Measurements from ENCODE around the gene CD74. TPM values are rescaled to one million over a fixed set of nuclear protein-coding genes. Genes with fewer than 3 reads are reported as not detected.

CD74 gene
- total RNA-seq, 1 donor from 2014 or later, result 15.7 TPM

DNA sequence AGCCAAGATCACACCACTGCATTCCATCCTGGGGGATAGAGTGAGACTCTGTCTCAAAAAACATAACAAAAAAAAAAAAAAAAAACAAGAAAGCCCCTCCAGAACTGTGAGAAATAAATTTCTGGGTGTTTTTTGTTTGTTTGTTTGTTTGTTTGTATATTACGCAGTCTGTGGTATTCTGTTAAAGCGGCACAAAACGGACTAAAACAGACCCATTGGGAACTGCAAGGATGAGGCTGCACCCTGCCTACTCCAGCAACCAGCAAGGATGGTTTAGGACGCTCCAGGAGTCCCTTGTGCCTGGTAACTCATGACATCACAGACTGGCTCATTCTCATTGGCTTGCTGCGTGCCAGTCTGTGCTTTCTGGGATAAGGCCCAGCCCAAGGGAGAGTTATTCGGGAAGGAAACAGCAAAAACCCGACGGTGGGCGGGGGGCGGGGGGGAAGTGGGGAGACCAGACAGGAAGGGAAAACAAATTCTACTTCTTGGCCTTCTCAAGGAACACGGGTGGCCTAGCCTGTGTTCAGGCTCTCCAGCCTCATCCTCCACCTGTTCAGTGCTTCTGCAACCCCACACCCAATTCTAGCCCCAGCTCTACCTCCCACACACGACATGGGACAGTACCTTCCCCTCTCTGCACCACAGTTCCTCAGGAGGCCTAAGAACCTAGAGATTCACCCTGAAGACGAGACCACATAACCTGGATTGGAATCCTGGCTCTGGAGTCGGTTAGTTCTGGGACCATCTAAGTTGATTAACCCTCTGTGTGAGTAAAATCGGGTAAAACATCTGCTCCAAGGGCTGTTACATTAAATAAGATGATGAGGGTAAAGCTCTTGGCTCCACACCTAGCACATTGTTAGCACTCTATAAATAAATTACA lies 2.8 kb downstream of the CD74 start:
- H3K27me3 ChIP-seq (ENCODE audit: insufficient read depth, low read length), result no peaks in the 10 kb centered on the region
- no peaks in the 10 kb centered on the region for H3K4me1 ChIP-seq (ENCODE audit: insufficient read depth, low read length)
- no peak overlapping the region for H2AFZ ChIP-seq (ENCODE audit: low read depth, low read length)
- H4K20me1 ChIP-seq (ENCODE audit: insufficient read depth, low read length), result no peaks in the 10 kb centered on the region
- no peaks in the 10 kb centered on the region for H3K9me3 ChIP-seq (ENCODE audit: insufficient read depth, low read depth, low read length)
- Mint-ChIP-seq H3K9me3 (ENCODE audit: unreplicated experiment) (no peaks in the 10 kb centered on the region), H3K4me1 (ENCODE audit: low read depth, unreplicated experiment) (peaks cover 4% of the 10 kb centered on the region), H3K36me3 (ENCODE audit: low read depth, unreplicated experiment) (no peaks in the 10 kb centered on the region), H3K27me3 (ENCODE audit: low read depth, unreplicated experiment) (no peaks in the 10 kb centered on the region), H3K27ac (ENCODE audit: unreplicated experiment) (no peak overlapping the region), H3K4me3 (ENCODE audit: unreplicated experiment) (no peak overlapping the region)
- no peaks in the 10 kb centered on the region for H3K36me3 ChIP-seq (ENCODE audit: insufficient read depth, low read length)
- peak; percentile 76 for FAIRE-seq
- peak; percentile 79 for DNase-seq (ENCODE audit: low read depth)
- TF ChIP-seq, protein P1, sequence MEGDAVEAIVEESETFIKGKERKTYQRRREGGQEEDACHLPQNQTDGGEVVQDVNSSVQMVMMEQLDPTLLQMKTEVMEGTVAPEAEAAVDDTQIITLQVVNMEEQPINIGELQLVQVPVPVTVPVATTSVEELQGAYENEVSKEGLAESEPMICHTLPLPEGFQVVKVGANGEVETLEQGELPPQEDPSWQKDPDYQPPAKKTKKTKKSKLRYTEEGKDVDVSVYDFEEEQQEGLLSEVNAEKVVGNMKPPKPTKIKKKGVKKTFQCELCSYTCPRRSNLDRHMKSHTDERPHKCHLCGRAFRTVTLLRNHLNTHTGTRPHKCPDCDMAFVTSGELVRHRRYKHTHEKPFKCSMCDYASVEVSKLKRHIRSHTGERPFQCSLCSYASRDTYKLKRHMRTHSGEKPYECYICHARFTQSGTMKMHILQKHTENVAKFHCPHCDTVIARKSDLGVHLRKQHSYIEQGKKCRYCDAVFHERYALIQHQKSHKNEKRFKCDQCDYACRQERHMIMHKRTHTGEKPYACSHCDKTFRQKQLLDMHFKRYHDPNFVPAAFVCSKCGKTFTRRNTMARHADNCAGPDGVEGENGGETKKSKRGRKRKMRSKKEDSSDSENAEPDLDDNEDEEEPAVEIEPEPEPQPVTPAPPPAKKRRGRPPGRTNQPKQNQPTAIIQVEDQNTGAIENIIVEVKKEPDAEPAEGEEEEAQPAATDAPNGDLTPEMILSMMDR (IDR thresholded peaks at IDR 0.05; ENCODE audit: insufficient read depth, low read depth, low read length), result no peak
- no peak for TF ChIP-seq EZH2 (IDR thresholded peaks at IDR 0.05; ENCODE audit: insufficient read depth, low read length)
- peak overlapping the region; percentile 27 for H3K4me2 ChIP-seq (ENCODE audit: low read length)
- H3K4me3 ChIP-seq (ENCODE audit: insufficient read depth, low read depth, low read length), result no peak overlapping the region
- no peak overlapping the region for H3K27ac ChIP-seq (ENCODE audit: low read depth, low read length)
- H3K79me2 ChIP-seq (ENCODE audit: insufficient read depth, low read length), result no peaks in the 10 kb centered on the region
- H3K9ac ChIP-seq (ENCODE audit: low read length), result no peak overlapping the region

GRCh38 chr5:150408231-150408943 lies 4.3 kb downstream of the CD74 start:
- no peaks in the 10 kb centered on the region for H3K9me3 ChIP-seq (ENCODE audit: insufficient read depth, low read depth, low read length)
- H3K4me1 ChIP-seq (ENCODE audit: insufficient read depth, low read length), result no peaks in the 10 kb centered on the region
- H4K20me1 ChIP-seq (ENCODE audit: insufficient read depth, low read length), result no peaks in the 10 kb centered on the region
- DNase-seq (ENCODE audit: low read depth) (no peak), FAIRE-seq (no peak)
- H3K27me3 ChIP-seq (ENCODE audit: insufficient read depth, low read length), result no peaks in the 10 kb centered on the region
- H3K9me3 Mint-ChIP-seq (ENCODE audit: unreplicated experiment), result no peaks in the 10 kb centered on the region
- peaks cover 3% of the 10 kb centered on the region for H3K36me3 Mint-ChIP-seq (ENCODE audit: low read depth, unreplicated experiment)
- no peak overlapping the region for H3K27ac Mint-ChIP-seq (ENCODE audit: unreplicated experiment)
- H3K9ac ChIP-seq (ENCODE audit: low read length), result no peak overlapping the region
- H3K27ac ChIP-seq (ENCODE audit: low read depth, low read length), result no peak overlapping the region
- H3K36me3 ChIP-seq (ENCODE audit: insufficient read depth, low read length), result no peaks in the 10 kb centered on the region
- no peak overlapping the region for H3K4me3 ChIP-seq (ENCODE audit: insufficient read depth, low read depth, low read length)
- H3K4me2 ChIP-seq (ENCODE audit: low read length), result no peak overlapping the region
- H3K4me3 Mint-ChIP-seq (ENCODE audit: unreplicated experiment), result no peak overlapping the region
- TF ChIP-seq, protein P1 (IDR thresholded peaks at IDR 0.05; ENCODE audit: insufficient read depth, low read depth, low read length), result no peak
- TF ChIP-seq EZH2 (IDR thresholded peaks at IDR 0.05; ENCODE audit: insufficient read depth, low read length), result no peak
- no peaks in the 10 kb centered on the region for H3K79me2 ChIP-seq (ENCODE audit: insufficient read depth, low read length)
- peaks cover 2% of the 10 kb centered on the region for H3K27me3 Mint-ChIP-seq (ENCODE audit: low read depth, unreplicated experiment)
- peaks cover 4% of the 10 kb centered on the region for H3K4me1 Mint-ChIP-seq (ENCODE audit: low read depth, unreplicated experiment)
- no peak overlapping the region for H2AFZ ChIP-seq (ENCODE audit: low read depth, low read length)

Measured in astrocyte (in vitro differentiated cells and primary cell).